GM12892 (cell line): ENCODE data around the gene CCDC148.

Experiments used
- POLR2A ChIP-seq: IDR thresholded peaks from 2 replicates; pipeline ENCODE4 v1.6.1; 2011; ENCODE audit warnings: low read depth, low read length, control low read depth
- POLR2AphosphoS5 ChIP-seq: IDR thresholded peaks from 2 replicates; pipeline ENCODE4 v1.6.1; 2011; ENCODE audit warnings: low read depth, low read length, control low read depth

- no peak for TF ChIP-seq POLR2A
- no peak for TF ChIP-seq POLR2AphosphoS5
Measured at GRCh38 chr2:158138255-158138654, 318.3 kb downstream of the CCDC148 start.
